ENCODE measurements around the gene E2F1.

Gene E2F1

GRCh38 chr20:33630507-33630906 is 55.7 kb downstream of the E2F1 start:
- H3K4me3 ChIP-seq (ENCODE audit: low read depth, low read length) = no peak overlapping the region
- H2AFZ ChIP-seq = no peak overlapping the region
- H3K79me2 ChIP-seq = peaks cover 2% of the 10 kb centered on the region
- no peak overlapping the region for H3K4me2 ChIP-seq (ENCODE audit: low read length)
- no peaks in the 10 kb centered on the region for H3K36me3 ChIP-seq (ENCODE audit: control insufficient read depth, insufficient read depth, low read length)
- H3K9me3 ChIP-seq (ENCODE audit: control insufficient read depth, low read length) = no peaks in the 10 kb centered on the region
- no peak overlapping the region for H3K27ac ChIP-seq
- no peak for TF ChIP-seq CTCF (IDR thresholded peaks at IDR 0.05)
- no peak overlapping the region for H3K9ac ChIP-seq
- no peaks in the 10 kb centered on the region for H3K4me1 ChIP-seq
- H3K27me3 ChIP-seq (ENCODE audit: control insufficient read depth, insufficient read depth, low read length) = no peaks in the 10 kb centered on the region

GRCh38 chr20:33629979-33630378 is 56.2 kb downstream of the E2F1 start:
- TF ChIP-seq CTCF (IDR thresholded peaks at IDR 0.05) = no peak
- no peak overlapping the region for H3K9ac ChIP-seq
- no peak overlapping the region for H3K4me2 ChIP-seq (ENCODE audit: low read length)
- H3K36me3 ChIP-seq (ENCODE audit: control insufficient read depth, insufficient read depth, low read length) = no peaks in the 10 kb centered on the region
- no peak overlapping the region for H3K4me3 ChIP-seq (ENCODE audit: low read depth, low read length)
- peaks cover 2% of the 10 kb centered on the region for H3K79me2 ChIP-seq
- H2AFZ ChIP-seq = no peak overlapping the region
- no peaks in the 10 kb centered on the region for H3K4me1 ChIP-seq
- no peak overlapping the region for H3K27ac ChIP-seq
- no peaks in the 10 kb centered on the region for H3K27me3 ChIP-seq (ENCODE audit: control insufficient read depth, insufficient read depth, low read length)
- no peaks in the 10 kb centered on the region for H3K9me3 ChIP-seq (ENCODE audit: control insufficient read depth, low read length)

- Histone ChIP-seq H3K9me3 (ENCODE audit: control insufficient read depth, low read length) (no peaks in the 10 kb centered on the region), H3K27ac (no peak overlapping the region), H3K27me3 (ENCODE audit: control insufficient read depth, insufficient read depth, low read length) (no peaks in the 10 kb centered on the region), H3K9ac (no peak overlapping the region), H3K4me3 (ENCODE audit: low read depth, low read length) (no peak overlapping the region), H3K36me3 (ENCODE audit: control insufficient read depth, insufficient read depth, low read length) (no peaks in the 10 kb centered on the region), H3K4me2 (ENCODE audit: low read length) (no peak overlapping the region), H3K4me1 (no peaks in the 10 kb centered on the region), H2AFZ (no peak overlapping the region), H3K79me2 (peaks cover 2% of the 10 kb centered on the region)
- TF ChIP-seq CTCF (IDR thresholded peaks at IDR 0.05) = no peak
Observed at GRCh38 chr20:33629533-33629932, 56.7 kb downstream of the E2F1 start.

- Histone ChIP-seq H3K4me3 (ENCODE audit: low read depth, low read length) (no peak overlapping the region), H2AFZ (no peak overlapping the region), H3K9me3 (ENCODE audit: control insufficient read depth, low read length) (no peaks in the 10 kb centered on the region), H3K4me1 (no peaks in the 10 kb centered on the region), H3K79me2 (peaks cover 2% of the 10 kb centered on the region), H3K27me3 (ENCODE audit: control insufficient read depth, insufficient read depth, low read length) (no peaks in the 10 kb centered on the region), H3K9ac (no peak overlapping the region), H3K36me3 (ENCODE audit: control insufficient read depth, insufficient read depth, low read length) (no peaks in the 10 kb centered on the region), H3K27ac (no peak overlapping the region), H3K4me2 (ENCODE audit: low read length) (no peak overlapping the region)
- no peak for TF ChIP-seq CTCF (IDR thresholded peaks at IDR 0.05)
Observed at GRCh38 chr20:33627577-33628216, 58.5 kb downstream of the E2F1 start.

GRCh38 chr20:33626190-33626589 is 60.0 kb downstream of the E2F1 start:
- Histone ChIP-seq H3K9ac (no peak overlapping the region), H2AFZ (no peak overlapping the region), H3K36me3 (ENCODE audit: control insufficient read depth, insufficient read depth, low read length) (no peaks in the 10 kb centered on the region), H3K4me3 (ENCODE audit: low read depth, low read length) (no peak overlapping the region), H3K27me3 (ENCODE audit: control insufficient read depth, insufficient read depth, low read length) (no peaks in the 10 kb centered on the region), H3K27ac (no peak overlapping the region), H3K9me3 (ENCODE audit: control insufficient read depth, low read length) (no peaks in the 10 kb centered on the region), H3K4me1 (no peaks in the 10 kb centered on the region), H3K4me2 (ENCODE audit: low read length) (no peak overlapping the region), H3K79me2 (peaks cover 2% of the 10 kb centered on the region)
- TF ChIP-seq CTCF (IDR thresholded peaks at IDR 0.05) = no peak
